Measurements from ENCODE around the gene KLHL40. TPM values are rescaled to one million over a fixed set of nuclear protein-coding genes. Genes with fewer than 3 reads are reported as not detected.

The KLHL40 gene
- total and polyA plus RNA-seq, 9 of the 15 experiments (the other 6 are each of a cell fraction or from before 2014, with no cell fraction given): not detected

DNA sequence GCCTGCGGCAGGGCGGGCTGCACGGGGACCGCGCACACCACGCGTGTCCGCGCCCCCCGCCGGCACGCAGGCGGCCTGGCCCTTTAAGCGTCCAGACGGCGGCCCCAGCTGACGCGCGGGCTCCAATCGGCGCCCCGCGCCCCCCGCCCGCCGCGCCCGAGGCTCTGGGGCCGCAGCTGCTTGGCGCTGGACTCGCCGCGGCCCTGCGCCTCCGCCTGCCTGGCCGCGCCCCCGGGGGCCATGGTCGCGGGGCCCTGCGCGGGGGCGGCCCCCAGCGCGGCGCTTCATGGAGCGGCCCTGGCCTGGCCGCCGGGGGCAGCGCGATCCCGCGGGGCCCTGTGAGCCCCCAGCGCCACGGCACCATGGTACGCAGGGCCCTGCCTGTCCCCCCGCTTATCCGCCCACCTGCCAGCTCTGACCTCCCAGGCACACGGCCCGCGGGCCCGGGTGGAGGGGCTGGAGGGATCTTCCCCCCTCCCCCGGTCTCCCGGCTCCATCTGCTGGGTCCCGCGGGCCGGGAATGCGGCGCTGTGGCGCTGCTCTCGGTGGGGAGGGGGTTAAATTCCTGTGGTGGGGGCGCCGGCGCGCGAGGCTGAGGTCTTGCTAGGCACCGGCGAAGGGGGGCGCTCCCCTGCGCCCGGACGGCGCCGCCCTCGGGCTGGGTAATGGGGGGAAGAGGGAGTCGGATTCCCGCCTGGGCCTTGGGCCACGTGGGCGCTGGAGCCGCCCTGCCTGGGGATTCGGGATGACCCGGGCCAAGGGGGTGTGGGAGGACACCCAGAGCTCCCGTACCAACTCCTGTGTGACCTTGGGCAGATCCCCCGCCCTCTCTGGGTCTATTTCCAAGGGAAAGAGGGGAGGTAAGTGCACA lies 30.8 kb upstream of the KLHL40 start:
- Histone ChIP-seq H3K27me3 (ENCODE audit: control insufficient read depth in 2 of 2, insufficient read depth in 2 of 2, low read length in 2 of 2) (no peaks in the 10 kb centered on the region), H2AFZ (ENCODE audit: low read depth, low read length) (peak overlapping the region; percentile 85), H3K4me1 (replicated peaks in 1 of 2; ENCODE audit: control insufficient read depth in 2 of 2, insufficient read depth in 2 of 2, low read length in 2 of 2) (peaks cover 16 to 56% of the 10 kb centered on the region in 2 experiments), H3K4me3 (peak overlapping the region; percentile 53), H3K9ac (ENCODE audit: insufficient read depth in 1 of 2, low read depth in 2 of 2, low read length in 2 of 2) (peak overlapping the region; percentile 65 to 94; a peak in 3 of 4 replicates), H3K27ac (ENCODE audit: extremely low read depth, low read depth, low read length) (peak overlapping the region; percentile 52), H3K9me3 (replicated peaks; ENCODE audit: control insufficient read depth, insufficient read depth, low read depth, low read length) (no peaks in the 10 kb centered on the region), H3K79me2 (ENCODE audit: control insufficient read depth, insufficient read depth, low read length) (no peaks in the 10 kb centered on the region), H4K20me1 (replicated peaks; ENCODE audit: control insufficient read depth, insufficient read depth, low read length) (no peaks in the 10 kb centered on the region), H3K9me1 (ENCODE audit: control insufficient read depth, insufficient read depth, low read length) (peaks cover 4% of the 10 kb centered on the region), H3K4me2 (ENCODE audit: insufficient read depth, low read length) (peak overlapping the region; percentile 78), H3K36me3 (ENCODE audit: control insufficient read depth, insufficient read depth, low read length) (peaks cover 5% of the 10 kb centered on the region; the same call in 1 of the 3 replicates)
- peak; percentile 66 for ATAC-seq
- intact Hi-C loops (cut with micrococcal nuclease): loop anchor here (5.0 kb wide), 1 partner anchor 72 kb away; the partner anchor contains the start of gene SEC22C
- FAIRE-seq: no peak
- BruUV-seq (replicated peaks): no TSS peak
- ChIA-PET POLR2A (interaction anchor here (0.6 to 1.6 kb wide), 9 partner anchors 11 to 1669 kb away, joined by 3 to 5 read pairs (median 3); no protein-coding TSS in a partner anchor), CTCF (ENCODE audit: low intra/inter-chr PET ratio) (no interaction called here)
- DNase-seq (ENCODE audit: extremely low read depth in 1 of 4, low spot score in 3 of 4): peak; percentile 66 to 92 (median 87)
- in situ Hi-C loops (cut with MboI): loop anchor here (5.0 kb wide), 1 partner anchor 93 kb away; no protein-coding TSS in a partner anchor
- WGBS (ENCODE audit: insufficient coverage, low coverage, missing lambda C conversion rate): 6% methylated on average over 32 of the region's 94 CpGs
- TF ChIP-seq BCL6 (CRISPR knock-in tag; IDR thresholded peaks at IDR 0.05) (no peak), HCFC1 (IDR thresholded peaks at IDR 0.05; ENCODE audit: low read depth, low read length) (no peak), FOSL1 (tag; conservative IDR thresholded peaks at IDR 0.05) (no peak), XRCC5 (IDR thresholded peaks at IDR 0.05; ENCODE audit: low read depth, low read length) (0 out of 2 replicates have a peak, but pooled peaks have one; percentile 28), KDM5B (IDR thresholded peaks at IDR 0.05; ENCODE audit: insufficient replicate concordance, low read depth, low read length) (peak; percentile 29), NR3C1 (CRISPR knock-in tag; IDR thresholded peaks at IDR 0.05) (peak; percentile 37; the same call in 1 of the 2 replicates), POLR3A (IDR thresholded peaks at IDR 0.05; ENCODE audit: borderline replicate concordance, extremely low read depth, insufficient read depth, insufficient read length) (no peak), NELFE (IDR thresholded peaks at IDR 0.05; ENCODE audit: insufficient read depth, insufficient read length) (no peak), ZFX (CRISPR knock-in tag; IDR thresholded peaks at IDR 0.05) (peak; percentile 81), ZNF589 (CRISPR knock-in tag; IDR thresholded peaks at IDR 0.05; ENCODE audit: low read depth) (0 out of 2 replicates have a peak, but pooled peaks have one; percentile 34), DDX20 (tag; IDR thresholded peaks at IDR 0.05; ENCODE audit: low read depth) (no peak), MYC (IDR thresholded peaks at IDR 0.05; ENCODE audit: low read depth, low read length) (peak; percentile 75), MYC (CRISPR knock-in tag; IDR thresholded peaks at IDR 0.05; ENCODE audit: borderline replicate concordance, low read depth) (peak; percentile 83; the same call in 1 of the 2 replicates), GATAD2A (IDR thresholded peaks at IDR 0.05) (peak; percentile 48; the same call in 1 of the 2 replicates), ARID1B (IDR thresholded peaks at IDR 0.05) (no peak), SMARCA5 (IDR thresholded peaks at IDR 0.05) (no peak; the same call in 1 of the 2 replicates), MAFF (IDR thresholded peaks at IDR 0.05; ENCODE audit: low read length) (no peak)
- TF ChIP-seq, protein P1, sequence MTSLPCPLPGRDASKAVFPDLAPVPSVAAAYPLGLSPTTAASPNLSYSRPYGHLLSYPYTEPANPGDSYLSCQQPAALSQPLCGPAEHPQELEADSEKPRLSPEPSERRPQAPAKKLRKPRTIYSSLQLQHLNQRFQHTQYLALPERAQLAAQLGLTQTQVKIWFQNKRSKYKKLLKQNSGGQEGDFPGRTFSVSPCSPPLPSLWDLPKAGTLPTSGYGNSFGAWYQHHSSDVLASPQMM (CRISPR knock-in tag; IDR thresholded peaks at IDR 0.05): no peak
- TF ChIP-seq, protein P2, sequence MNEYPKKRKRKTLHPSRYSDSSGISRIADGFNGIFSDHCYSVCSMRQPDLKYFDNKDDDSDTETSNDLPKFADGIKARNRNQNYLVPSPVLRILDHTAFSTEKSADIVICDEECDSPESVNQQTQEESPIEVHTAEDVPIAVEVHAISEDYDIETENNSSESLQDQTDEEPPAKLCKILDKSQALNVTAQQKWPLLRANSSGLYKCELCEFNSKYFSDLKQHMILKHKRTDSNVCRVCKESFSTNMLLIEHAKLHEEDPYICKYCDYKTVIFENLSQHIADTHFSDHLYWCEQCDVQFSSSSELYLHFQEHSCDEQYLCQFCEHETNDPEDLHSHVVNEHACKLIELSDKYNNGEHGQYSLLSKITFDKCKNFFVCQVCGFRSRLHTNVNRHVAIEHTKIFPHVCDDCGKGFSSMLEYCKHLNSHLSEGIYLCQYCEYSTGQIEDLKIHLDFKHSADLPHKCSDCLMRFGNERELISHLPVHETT (CRISPR knock-in tag; conservative IDR thresholded peaks at IDR 0.05 in 1 of 2, IDR thresholded peaks at IDR 0.05 in 1 of 2): 0 out of 4 replicates have a peak, but pooled peaks of 1 of the 2 experiments have one; percentile 17
